ENCODE measurements around the gene IGSF21.

GRCh38 chr1:18304151-18304869, 196.7 kb downstream of the IGSF21 start:
- TF ChIP-seq CTCF (IDR thresholded peaks at IDR 0.05; ENCODE audit: low read depth, low read length, missing input control) (no peak), EGR1 (IDR thresholded peaks at IDR 0.05; ENCODE audit: low read depth in 2 of 2) (no peak), JUND (IDR thresholded peaks at IDR 0.05) (no peak), YY1 (IDR thresholded peaks at IDR 0.05) (no peak), RAD21 (IDR thresholded peaks at IDR 0.05) (no peak), REST (IDR thresholded peaks at IDR 0.05) (no peak), SP1 (IDR thresholded peaks at IDR 0.05) (no peak), ZBTB33 (IDR thresholded peaks at IDR 0.05) (no peak), GABPA (IDR thresholded peaks at IDR 0.05 in 1 of 2, conservative IDR thresholded peaks at IDR 0.05 in 1 of 2) (no peak), TAF1 (conservative IDR thresholded peaks at IDR 0.05) (no peak), NR2F2 (IDR thresholded peaks at IDR 0.05) (no peak)
- TF ChIP-seq, protein P1, sequence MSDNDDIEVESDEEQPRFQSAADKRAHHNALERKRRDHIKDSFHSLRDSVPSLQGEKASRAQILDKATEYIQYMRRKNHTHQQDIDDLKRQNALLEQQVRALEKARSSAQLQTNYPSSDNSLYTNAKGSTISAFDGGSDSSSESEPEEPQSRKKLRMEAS (IDR thresholded peaks at IDR 0.05), result no peak
- TF ChIP-seq, protein P2, sequence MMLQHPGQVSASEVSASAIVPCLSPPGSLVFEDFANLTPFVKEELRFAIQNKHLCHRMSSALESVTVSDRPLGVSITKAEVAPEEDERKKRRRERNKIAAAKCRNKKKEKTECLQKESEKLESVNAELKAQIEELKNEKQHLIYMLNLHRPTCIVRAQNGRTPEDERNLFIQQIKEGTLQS (IDR thresholded peaks at IDR 0.05), result no peak

Measured in liver (tissue), 3 donors.